HepG2 (cell line): ENCODE measurements around the gene TNRC18. TPM values are rescaled to one million over a fixed set of nuclear protein-coding genes. Genes with fewer than 3 reads are reported as not detected.

ENCODE experiments used
- CENPX ChIP-seq: sonication (generic); formaldehyde crosslinking; IDR thresholded peaks from 2 replicates; pipeline ENCODE4 v1.9.0; 2021; ENCODE audit warnings: mild to moderate bottlenecking, missing genetic modification reagents, moderate library complexity
- FOXP1 ChIP-seq, 2 experiments: fragments of 450-650 bp in 1 of 2; IDR thresholded peaks; 2 replicates each; pipeline ENCODE4 v1.6.1; 2017 to 2018; ENCODE audit warnings: antibody characterized with exemption in 1 of 2
- GZF1 ChIP-seq: sonication (generic); formaldehyde crosslinking; IDR thresholded peaks from 2 replicates; pipeline ENCODE4 v1.5.1; 2020; ENCODE audit warnings: mild to moderate bottlenecking, missing genetic modification reagents
- HES4 ChIP-seq: sonication (generic); formaldehyde crosslinking; IDR thresholded peaks from 2 replicates; pipeline ENCODE4 v1.9.0; 2021; ENCODE audit warnings: mild to moderate bottlenecking, missing genetic modification reagents, borderline replicate concordance
- HNRNPL ChIP-seq: fragments of 200-400 bp; formaldehyde crosslinking; IDR thresholded peaks from 2 replicates; pipeline ENCODE4 v1.6.1; 2017; ENCODE audit warnings: mild to moderate bottlenecking, low read depth, low read length
- HNRNPLL ChIP-seq: fragments of 200-400 bp; formaldehyde crosslinking; IDR thresholded peaks from 2 replicates; pipeline ENCODE4 v1.6.1; 2017; ENCODE audit warnings: mild to moderate bottlenecking, low read depth, low read length; ENCODE audit not compliant: poor library complexity, severe bottlenecking
- NBN ChIP-seq: fragments of 450-650 bp; conservative IDR thresholded peaks from 2 replicates; pipeline ENCODE4 v1.6.1; 2017
- NFE2L1 ChIP-seq: sonication (generic); formaldehyde crosslinking; IDR thresholded peaks from 2 replicates; pipeline ENCODE4 v1.4.0; 2020; ENCODE audit warnings: missing genetic modification reagents, mild to moderate bottlenecking, borderline replicate concordance
- RBAK ChIP-seq: sonication (generic); formaldehyde crosslinking; IDR thresholded peaks from 2 replicates; pipeline ENCODE4 v1.5.1; 2020; ENCODE audit warnings: mild to moderate bottlenecking, missing genetic modification reagents
- RXRA ChIP-seq: sonication (generic); formaldehyde crosslinking; IDR thresholded peaks from 2 replicates; pipeline ENCODE4 v1.5.1; 2020; ENCODE audit warnings: missing genetic modification reagents
- SALL1 ChIP-seq: sonication (generic); formaldehyde crosslinking; IDR thresholded peaks from 2 replicates; pipeline ENCODE4 v1.8.0; 2022; ENCODE audit warnings: mild to moderate bottlenecking, missing genetic modification reagents
- SOX5 ChIP-seq: IDR thresholded peaks from 2 replicates; pipeline ENCODE4 v1.6.1; 2016; ENCODE audit warnings: borderline replicate concordance
- YY1 ChIP-seq: IDR thresholded peaks from 2 replicates; pipeline ENCODE4 v1.6.1; 2011; ENCODE audit warnings: low read length, low read depth, moderate library complexity, mild to moderate bottlenecking; ENCODE audit not compliant: insufficient read depth, insufficient replicate concordance
- ZC3H13 ChIP-seq: sonication (generic); formaldehyde crosslinking; IDR thresholded peaks from 2 replicates; pipeline ENCODE4 v1.8.1; 2023; ENCODE audit warnings: mild to moderate bottlenecking, missing genetic modification reagents, moderate library complexity
- ZFP90 ChIP-seq: sonication (generic); formaldehyde crosslinking; IDR thresholded peaks from 2 replicates; pipeline ENCODE4 v1.8.0; 2022; ENCODE audit warnings: missing genetic modification reagents, mild to moderate bottlenecking, inconsistent platforms, borderline replicate concordance
- ZIK1 ChIP-seq: sonication (generic); formaldehyde crosslinking; IDR thresholded peaks from 2 replicates; pipeline ENCODE4 v1.5.0; 2020; ENCODE audit warnings: mild to moderate bottlenecking, low read depth, missing genetic modification reagents, borderline replicate concordance
- ZNF138 ChIP-seq: sonication (generic); formaldehyde crosslinking; IDR thresholded peaks from 2 replicates; pipeline ENCODE4 v1.5.0; 2020; ENCODE audit warnings: mild to moderate bottlenecking, low read depth, missing genetic modification reagents
- ZNF232 ChIP-seq: sonication (generic); formaldehyde crosslinking; IDR thresholded peaks from 2 replicates; pipeline ENCODE4 v1.4.0; 2020; ENCODE audit warnings: missing genetic modification reagents, borderline replicate concordance
- ZNF577 ChIP-seq: sonication (generic); formaldehyde crosslinking; IDR thresholded peaks from 2 replicates; pipeline ENCODE4 v1.4.0; 2020; ENCODE audit warnings: mild to moderate bottlenecking, low read depth, missing genetic modification reagents, borderline replicate concordance
- ZNF816 ChIP-seq: sonication (generic); formaldehyde crosslinking; IDR thresholded peaks from 2 replicates; pipeline ENCODE4 v1.8.0; 2022; ENCODE audit warnings: missing genetic modification reagents, mild to moderate bottlenecking, borderline replicate concordance
- polyA plus RNA-seq, 8 experiments: library from polyadenylated mRNA; depleted of rRNA in 3 of 8; stranded (reverse) in 7 of 8; unstranded in 1 of 8; fragments of >200 nt; fragmentation: Illumina TruSeq in 4 of 8; extraction: Trizol in 4 of 8; gene quantifications; 2 replicates each; pipeline versions ENCODE4 v1.2.1 to v1.2.3, GENCODE V29; 2011 to 2016; ENCODE audit warnings: low read depth in 4 of 8, missing spikeins in 1 of 8, mixed read lengths in 1 of 8; ENCODE audit not compliant: insufficient read depth in 1 of 8
- total RNA-seq, 5 experiments: library from RNA; depleted of rRNA; stranded (reverse); fragments of >200 nt; fragmentation: Illumina TruSeq; extraction: Trizol; gene quantifications; 2 replicates each; pipeline ENCODE4 v1.2.3, GENCODE V29; 2016; ENCODE audit warnings: low read depth in 1 of 5
- TF ChIP-seq, protein P1 (sequence below): sonication (generic); formaldehyde crosslinking; IDR thresholded peaks from 2 replicates; pipeline ENCODE4 v1.5.0; 2020; ENCODE audit warnings: mild to moderate bottlenecking, missing genetic modification reagents
- TF ChIP-seq, protein P2 (sequence below): sonication (generic); formaldehyde crosslinking; IDR thresholded peaks from 2 replicates; pipeline ENCODE4 v1.5.1; 2020; ENCODE audit warnings: missing genetic modification reagents, mild to moderate bottlenecking, borderline replicate concordance

Gene TNRC18
- total and polyA plus RNA-seq, 2 of the 13 experiments (the other 11 are each of a cell fraction or from before 2014, with no cell fraction given) = 11.7 to 17.4 TPM

DNA sequence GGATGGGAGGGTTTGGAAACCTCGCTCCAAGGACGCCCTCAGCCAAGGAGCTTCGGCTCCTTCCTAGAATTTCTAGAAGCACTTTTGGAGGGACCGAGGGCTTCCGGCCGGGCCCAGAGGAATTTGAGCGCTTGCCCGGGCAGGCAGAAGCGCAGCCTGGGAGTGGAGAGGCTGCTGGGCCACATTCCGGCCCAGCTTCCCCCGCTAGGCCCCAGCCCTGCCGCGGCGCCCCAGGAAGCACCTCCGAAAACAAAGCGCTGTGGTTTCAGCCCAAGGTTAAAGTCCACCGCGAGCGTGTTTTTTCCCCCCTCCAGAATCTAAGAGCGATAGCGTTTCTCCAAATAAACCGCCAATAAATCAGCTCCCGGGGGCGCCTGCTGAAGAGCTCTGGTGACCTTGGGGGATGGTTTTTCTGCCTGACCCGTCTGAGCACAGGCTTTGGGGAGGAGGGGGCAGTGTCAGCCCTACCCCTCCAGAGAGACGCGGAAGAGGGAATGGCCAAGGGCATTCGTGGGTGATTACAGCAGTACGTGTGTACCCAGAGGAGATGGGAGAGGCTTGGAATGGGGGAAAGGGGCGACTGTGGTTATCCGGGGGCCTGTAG, 5.7 kb upstream of the TNRC18 start (continued):
- peak; percentile 13 for TF ChIP-seq YY1
- TF ChIP-seq HNRNPL = peak; percentile 80
- TF ChIP-seq FOXP1 (IDR thresholded peaks at IDR 0.05) = no peak
- TF ChIP-seq FOXP1 (CRISPR knock-in tag; IDR thresholded peaks at IDR 0.05) = peak; percentile 55; the same call in 1 of the 2 replicates
- TF ChIP-seq HNRNPLL = peak; percentile 49
- no peak for TF ChIP-seq ZNF138 (CRISPR knock-in tag)
- TF ChIP-seq, protein P1, sequence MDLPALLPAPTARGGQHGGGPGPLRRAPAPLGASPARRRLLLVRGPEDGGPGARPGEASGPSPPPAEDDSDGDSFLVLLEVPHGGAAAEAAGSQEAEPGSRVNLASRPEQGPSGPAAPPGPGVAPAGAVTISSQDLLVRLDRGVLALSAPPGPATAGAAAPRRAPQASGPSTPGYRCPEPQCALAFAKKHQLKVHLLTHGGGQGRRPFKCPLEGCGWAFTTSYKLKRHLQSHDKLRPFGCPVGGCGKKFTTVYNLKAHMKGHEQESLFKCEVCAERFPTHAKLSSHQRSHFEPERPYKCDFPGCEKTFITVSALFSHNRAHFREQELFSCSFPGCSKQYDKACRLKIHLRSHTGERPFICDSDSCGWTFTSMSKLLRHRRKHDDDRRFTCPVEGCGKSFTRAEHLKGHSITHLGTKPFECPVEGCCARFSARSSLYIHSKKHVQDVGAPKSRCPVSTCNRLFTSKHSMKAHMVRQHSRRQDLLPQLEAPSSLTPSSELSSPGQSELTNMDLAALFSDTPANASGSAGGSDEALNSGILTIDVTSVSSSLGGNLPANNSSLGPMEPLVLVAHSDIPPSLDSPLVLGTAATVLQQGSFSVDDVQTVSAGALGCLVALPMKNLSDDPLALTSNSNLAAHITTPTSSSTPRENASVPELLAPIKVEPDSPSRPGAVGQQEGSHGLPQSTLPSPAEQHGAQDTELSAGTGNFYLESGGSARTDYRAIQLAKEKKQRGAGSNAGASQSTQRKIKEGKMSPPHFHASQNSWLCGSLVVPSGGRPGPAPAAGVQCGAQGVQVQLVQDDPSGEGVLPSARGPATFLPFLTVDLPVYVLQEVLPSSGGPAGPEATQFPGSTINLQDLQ (CRISPR knock-in tag) = no peak
- TF ChIP-seq, protein P2, sequence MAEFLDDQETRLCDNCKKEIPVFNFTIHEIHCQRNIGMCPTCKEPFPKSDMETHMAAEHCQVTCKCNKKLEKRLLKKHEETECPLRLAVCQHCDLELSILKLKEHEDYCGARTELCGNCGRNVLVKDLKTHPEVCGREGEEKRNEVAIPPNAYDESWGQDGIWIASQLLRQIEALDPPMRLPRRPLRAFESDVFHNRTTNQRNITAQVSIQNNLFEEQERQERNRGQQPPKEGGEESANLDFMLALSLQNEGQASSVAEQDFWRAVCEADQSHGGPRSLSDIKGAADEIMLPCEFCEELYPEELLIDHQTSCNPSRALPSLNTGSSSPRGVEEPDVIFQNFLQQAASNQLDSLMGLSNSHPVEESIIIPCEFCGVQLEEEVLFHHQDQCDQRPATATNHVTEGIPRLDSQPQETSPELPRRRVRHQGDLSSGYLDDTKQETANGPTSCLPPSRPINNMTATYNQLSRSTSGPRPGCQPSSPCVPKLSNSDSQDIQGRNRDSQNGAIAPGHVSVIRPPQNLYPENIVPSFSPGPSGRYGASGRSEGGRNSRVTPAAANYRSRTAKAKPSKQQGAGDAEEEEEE (CRISPR knock-in tag) = no peak
- TF ChIP-seq NBN = no peak
- TF ChIP-seq CENPX (CRISPR knock-in tag) = no peak
- no peak for TF ChIP-seq NFE2L1 (CRISPR knock-in tag)
- no peak for TF ChIP-seq ZFP90 (CRISPR knock-in tag)
- TF ChIP-seq ZC3H13 (CRISPR knock-in tag) = peak; percentile 76; the same call in 1 of the 2 replicates
- TF ChIP-seq ZNF577 (CRISPR knock-in tag) = no peak
- TF ChIP-seq SOX5 = peak; percentile 62; the same call in 1 of the 2 replicates
- TF ChIP-seq RXRA (CRISPR knock-in tag) = peak; percentile 64; the same call in 1 of the 2 replicates
- TF ChIP-seq SALL1 = peak; percentile 80
- TF ChIP-seq ZIK1 (CRISPR knock-in tag) = no peak
- TF ChIP-seq GZF1 (CRISPR knock-in tag) = no peak; the same call in 1 of the 2 replicates
- peak; percentile 67 for TF ChIP-seq HES4 (CRISPR knock-in tag)
- no peak for TF ChIP-seq ZNF232 (CRISPR knock-in tag)
- no peak for TF ChIP-seq RBAK
- peak; percentile 10; the same call in 1 of the 2 replicates for TF ChIP-seq ZNF816 (CRISPR knock-in tag)
